Neural cell (in vitro differentiated cells): Measurements from ENCODE around the gene MAP3K5.

Experiments used
- CTCF ChIP-seq: fragments of 450-650 bp; IDR thresholded peaks from 2 replicates; pipeline ENCODE4 v1.5.1; 2014; ENCODE audit warnings: antibody characterized with exemption, mild to moderate bottlenecking, moderate library complexity; ENCODE audit not compliant: poor library complexity, severe bottlenecking
- EP300 ChIP-seq: fragments of 450-650 bp; conservative IDR thresholded peaks from 2 replicates; pipeline ENCODE4 v1.6.1; 2014; ENCODE audit warnings: antibody characterized with exemption, mild to moderate bottlenecking, moderate library complexity; ENCODE audit not compliant: poor library complexity, severe bottlenecking
- EZH2 ChIP-seq: fragments of 200-600, 300-800 bp; shearing (Covaris generic), sonication (generic); IDR thresholded peaks from 2 replicates; pipeline ENCODE4 v1.6.1; 2014; ENCODE audit warnings: antibody characterized with exemption, low read length, borderline replicate concordance, mild to moderate bottlenecking; ENCODE audit not compliant: insufficient read depth, poor library complexity, severe bottlenecking
- MXI1 ChIP-seq: fragments of 450-650 bp; conservative IDR thresholded peaks from 2 replicates; pipeline ENCODE4 v1.6.1; 2014; ENCODE audit warnings: antibody characterized with exemption, mild to moderate bottlenecking; ENCODE audit not compliant: poor library complexity, severe bottlenecking
- POLR2AphosphoS5 ChIP-seq: IDR thresholded peaks from 2 replicates; pipeline ENCODE4 v1.6.1; 2012
- RAD21 ChIP-seq: fragments of 450-650 bp; conservative IDR thresholded peaks from 2 replicates; pipeline ENCODE4 v1.6.1; 2014; ENCODE audit warnings: antibody characterized with exemption, mild to moderate bottlenecking, moderate library complexity
- TAF1 ChIP-seq: IDR thresholded peaks from 2 replicates; pipeline ENCODE4 v1.6.1; 2012; ENCODE audit warnings: low read depth

DNA sequence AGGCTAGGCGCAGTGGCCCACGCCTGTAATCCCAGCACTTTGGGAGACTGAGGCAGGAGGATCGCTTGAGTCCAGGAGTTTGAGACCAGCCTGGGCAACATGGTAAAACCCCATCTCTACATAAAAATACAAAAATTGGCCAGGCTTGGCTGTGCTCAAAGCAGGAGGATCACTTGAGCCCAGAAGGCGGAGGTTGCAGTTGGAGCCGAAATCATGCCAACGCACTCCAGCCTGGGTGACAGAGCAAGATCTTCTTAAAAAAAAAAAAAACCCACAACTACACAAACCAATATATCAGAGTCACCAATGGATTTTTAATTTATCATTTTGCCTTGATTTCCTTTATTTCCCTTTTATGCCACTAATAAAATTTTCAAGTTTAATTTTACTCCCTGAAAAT is 9.3 kb downstream of the MAP3K5 start:
- no peak for TF ChIP-seq CTCF
- TF ChIP-seq MXI1 = no peak
- TF ChIP-seq POLR2AphosphoS5 = no peak
- TF ChIP-seq EZH2 = no peak
- TF ChIP-seq RAD21 = no peak
- TF ChIP-seq EP300 = no peak
- no peak for TF ChIP-seq TAF1
